ENCODE results near the gene ADARB1.

ADARB1 gene

GRCh38 chr21:45154511-45155508 lies 80.4 kb downstream of the ADARB1 start:
- no peak for DNase-seq

GRCh38 chr21:45155910-45156309 lies 81.5 kb downstream of the ADARB1 start:
- DNase-seq: no peak

- no peak for DNase-seq
Measured at GRCh38 chr21:45156459-45156858, 82.1 kb downstream of the ADARB1 start.

- no peak for DNase-seq
Measured at GRCh38 chr21:45157932-45158331, 83.6 kb downstream of the ADARB1 start.

DNA sequence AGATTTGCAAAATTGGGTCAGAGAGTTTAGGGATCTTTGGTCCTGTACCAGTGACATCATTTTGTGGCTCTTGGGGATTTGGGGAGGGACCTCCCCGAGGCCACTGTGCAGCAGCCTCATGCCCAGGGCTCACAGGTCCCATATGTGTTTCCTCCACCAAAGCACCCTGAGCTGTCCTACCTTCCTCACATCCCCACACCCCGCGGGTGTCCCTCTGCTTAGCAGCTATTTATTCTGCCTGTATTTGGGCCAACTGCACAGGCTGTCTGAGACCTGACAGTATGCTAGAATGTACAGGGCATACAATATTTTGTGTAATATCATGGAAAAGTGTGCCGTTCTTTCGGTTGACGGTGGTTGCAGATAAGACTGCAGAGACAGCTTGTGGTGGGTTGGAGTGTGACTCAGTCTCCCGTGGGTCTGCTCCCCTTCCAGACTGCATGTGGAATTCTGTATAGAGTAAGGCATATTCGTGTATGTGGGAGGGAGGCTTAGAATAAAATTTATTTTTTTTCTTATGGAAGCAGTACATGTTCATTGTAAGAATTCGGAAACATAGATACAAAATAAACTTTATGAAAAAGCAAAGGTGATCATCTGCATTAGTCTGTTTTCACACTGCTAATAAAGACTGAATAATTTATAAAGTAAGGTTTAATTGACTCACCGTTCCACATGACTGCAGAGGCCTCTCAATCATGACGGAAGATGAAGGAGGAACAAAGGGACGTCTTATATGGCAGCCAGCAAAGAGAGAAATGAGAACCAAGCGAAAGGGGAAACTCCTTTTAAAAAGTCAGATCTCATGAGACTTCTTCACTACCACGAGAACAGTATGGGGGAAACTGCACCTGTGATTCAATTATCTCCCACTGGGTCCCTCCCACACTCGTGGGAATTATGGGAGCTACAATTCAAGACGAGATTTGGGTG lies 84.4 kb downstream of the ADARB1 start:
- DNase-seq: no peak

DNA sequence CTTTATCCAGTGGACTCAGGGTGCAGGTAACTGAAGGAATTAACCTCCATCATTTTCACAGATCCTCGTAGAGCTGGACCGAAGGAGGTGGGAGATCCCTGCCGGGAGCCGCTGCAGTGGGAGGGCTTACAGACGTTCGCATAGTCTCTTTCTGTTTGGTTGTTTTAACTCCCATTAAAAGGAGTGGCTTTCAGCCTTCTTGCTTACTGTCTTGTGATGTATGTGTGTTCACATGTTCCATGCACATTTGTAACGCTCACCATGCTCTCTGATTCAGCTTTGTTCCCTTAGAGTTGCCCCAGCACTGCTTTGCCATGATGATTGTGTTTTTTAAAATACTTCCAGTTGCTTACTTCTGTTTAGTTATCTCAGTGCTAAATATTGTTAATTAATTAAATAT lies 85.8 kb downstream of the ADARB1 start:
- no peak for DNase-seq

GRCh38 chr21:45161038-45161945 lies 86.9 kb downstream of the ADARB1 start:
- no peak for DNase-seq

DNA sequence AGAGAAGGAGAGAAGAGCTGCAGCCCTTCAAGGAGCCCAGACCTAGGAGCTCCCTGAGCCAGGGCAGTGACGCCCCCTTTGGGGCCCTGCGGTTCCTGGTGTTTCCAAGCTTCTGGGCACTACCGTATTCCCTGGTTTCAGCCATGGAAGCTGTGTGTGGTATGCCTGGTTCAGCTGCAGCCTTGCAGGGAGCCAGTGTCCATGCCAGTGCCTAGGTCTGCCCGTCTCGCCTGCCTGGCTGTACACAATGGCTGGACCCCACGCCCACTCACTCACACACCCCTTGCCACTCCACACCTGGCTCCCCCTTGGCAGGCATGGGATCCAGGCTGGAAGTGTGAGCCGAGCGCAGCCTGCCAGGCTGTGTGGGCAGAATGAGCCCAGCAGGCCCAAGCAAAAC lies 87.7 kb downstream of the ADARB1 start:
- no peak for DNase-seq

DNA sequence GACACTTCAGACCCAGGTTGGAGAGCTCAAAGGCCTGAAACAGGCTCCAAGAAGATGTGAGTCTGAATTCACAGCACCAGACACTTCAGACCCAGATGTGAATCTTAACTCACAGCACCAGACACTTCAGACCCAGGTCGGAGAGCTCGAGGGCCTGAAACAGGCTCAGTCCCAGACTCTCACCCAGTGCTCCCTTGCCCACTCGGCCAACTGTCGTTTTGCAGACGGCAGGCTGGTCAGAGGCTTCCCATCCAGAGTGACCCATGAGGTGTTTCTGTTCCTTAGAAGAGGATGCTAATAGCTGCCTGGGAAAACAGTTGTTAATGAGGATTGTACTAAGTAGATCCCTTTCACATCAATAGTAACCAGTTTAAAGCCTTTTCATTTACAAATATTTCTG lies 88.4 kb downstream of the ADARB1 start:
- no peak for DNase-seq

DNA sequence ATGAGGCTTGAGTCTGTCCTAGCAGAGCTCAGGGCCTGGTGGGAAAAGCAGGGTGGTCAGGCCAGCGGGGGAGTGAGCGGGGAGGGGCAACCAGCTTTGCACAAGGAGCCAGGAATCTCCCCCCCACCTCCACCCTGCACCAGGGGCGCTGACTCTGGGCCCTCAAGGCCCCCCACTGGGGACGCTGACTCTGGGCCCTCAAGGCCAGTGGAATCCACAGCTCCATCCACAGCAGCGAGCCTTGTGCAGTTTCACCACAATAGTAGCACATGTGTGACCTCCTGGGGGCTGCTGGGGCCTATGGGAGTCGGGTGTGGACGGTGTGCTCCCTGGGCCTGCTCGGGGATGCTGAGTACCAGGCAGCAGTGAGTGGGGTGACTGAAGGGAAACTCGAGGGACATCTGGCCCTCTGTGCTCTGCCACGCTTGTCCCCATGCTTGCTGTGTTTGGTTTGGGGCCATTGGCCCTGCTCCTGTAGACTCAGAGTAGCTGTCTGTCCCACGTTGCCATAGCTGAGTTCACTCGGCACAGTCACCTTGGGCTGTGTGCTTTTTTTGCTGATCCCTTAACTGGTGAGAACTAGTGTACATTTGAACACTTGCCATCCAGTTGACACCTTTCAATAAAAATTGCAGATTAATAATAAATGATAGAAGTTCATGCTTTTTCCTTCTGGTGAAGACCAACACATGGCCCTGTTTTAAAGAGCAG lies 89.2 kb downstream of the ADARB1 start:
- no peak for DNase-seq

GRCh38 chr21:45164124-45164511 lies 89.7 kb downstream of the ADARB1 start:
- no peak for DNase-seq

GRCh38 chr21:45164838-45165237 lies 90.5 kb downstream of the ADARB1 start:
- DNase-seq: no peak

- no peak for DNase-seq
Measured at GRCh38 chr21:45166931-45167330, 92.6 kb downstream of the ADARB1 start.

GRCh38 chr21:45167796-45168222 lies 93.4 kb downstream of the ADARB1 start:
- DNase-seq: no peak

- DNase-seq: no peak
Measured at GRCh38 chr21:45168522-45168921, 94.1 kb downstream of the ADARB1 start.

- no peak for DNase-seq
Measured at GRCh38 chr21:45169001-45169400, 94.6 kb downstream of the ADARB1 start.

DNA sequence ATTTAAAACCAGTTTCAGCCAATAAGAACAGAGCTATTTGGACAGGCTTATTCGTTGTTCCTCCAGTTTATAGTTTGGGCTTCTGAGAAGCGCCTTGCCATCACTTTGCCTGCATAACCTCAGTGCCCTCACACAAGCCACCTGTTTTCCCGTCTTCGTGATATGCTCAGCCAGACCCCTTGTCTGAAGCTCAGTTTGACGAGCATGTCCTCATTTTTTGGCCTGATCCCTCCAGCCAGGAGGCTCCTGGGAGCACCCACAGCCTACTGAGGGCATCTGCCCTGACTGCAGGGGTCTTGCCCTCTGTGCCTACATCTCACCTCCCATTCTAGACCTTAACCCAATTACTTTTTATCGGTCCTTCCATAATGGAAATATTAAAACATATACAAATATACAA lies 95.3 kb downstream of the ADARB1 start:
- DNase-seq: no peak

- no peak for DNase-seq
Measured at GRCh38 chr21:45170987-45171386, 96.6 kb downstream of the ADARB1 start.

DNA sequence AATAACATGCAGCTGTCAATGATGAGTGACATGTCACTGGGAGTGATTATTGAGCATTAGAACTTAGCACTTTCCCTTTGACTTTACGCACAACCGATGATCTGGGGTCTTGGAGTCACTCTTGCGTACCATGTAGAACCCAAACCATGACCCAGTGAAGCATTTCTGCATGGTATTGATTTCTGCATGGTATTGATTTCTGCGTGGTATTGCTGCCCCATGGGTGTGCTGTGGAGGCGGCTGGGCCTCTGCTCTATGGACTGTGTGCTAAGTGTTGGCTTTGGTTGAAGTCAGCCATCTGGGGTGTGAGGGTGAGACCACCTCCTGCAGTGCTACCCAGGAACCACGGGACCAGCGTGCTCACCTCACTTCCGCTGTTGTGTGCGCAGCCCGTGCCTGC lies 98.0 kb downstream of the ADARB1 start:
- no peak for DNase-seq

DNA sequence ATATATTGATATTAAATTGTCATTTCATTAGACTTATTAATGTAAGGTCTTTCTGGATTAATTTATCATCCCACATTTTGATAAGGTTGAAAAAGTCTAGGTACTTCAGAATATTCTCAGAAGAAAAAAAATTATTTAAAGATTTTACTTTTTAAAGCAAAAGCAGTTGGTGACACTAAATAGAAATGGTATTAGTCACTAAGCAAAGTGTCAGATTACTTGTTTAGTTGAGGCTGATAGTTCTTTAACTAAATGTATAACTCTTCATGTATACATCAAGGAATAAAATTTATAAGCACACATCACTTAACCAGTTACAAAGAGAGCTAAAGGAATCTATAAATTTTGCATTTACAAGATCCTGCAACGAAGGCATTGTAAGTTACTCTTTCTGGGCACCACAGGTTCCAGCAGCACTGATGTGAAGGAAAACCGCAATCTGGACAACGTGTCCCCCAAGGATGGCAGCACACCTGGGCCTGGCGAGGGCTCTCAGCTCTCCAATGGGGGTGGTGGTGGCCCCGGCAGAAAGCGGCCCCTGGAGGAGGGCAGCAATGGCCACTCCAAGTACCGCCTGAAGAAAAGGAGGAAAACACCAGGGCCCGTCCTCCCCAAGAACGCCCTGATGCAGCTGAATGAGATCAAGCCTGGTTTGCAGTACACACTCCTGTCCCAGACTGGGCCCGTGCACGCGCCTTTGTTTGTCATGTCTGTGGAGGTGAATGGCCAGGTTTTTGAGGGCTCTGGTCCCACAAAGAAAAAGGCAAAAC lies 101.1 kb downstream of the ADARB1 start:
- no peak for DNase-seq

- no peak for DNase-seq
Measured at GRCh38 chr21:45176141-45176540, 101.8 kb downstream of the ADARB1 start.

Data from stimulated activated naive CD4-positive, alpha-beta T cell treated with Interleukin-2 at 50 U/mL for 16 hours (primary cell).